NCI-H2081 (cell line): Measurements from ENCODE around the gene RTEL1.
A peak's percentile ranks its signal among the peaks of the same experiment; 100 is the strongest.
"Not testable (repeated sequence)": the region's sequence is repeated elsewhere in the genome, so short reads cannot be mapped to it uniquely, and the experiment has no call there.

Source experiments
- DNase-seq, 2 experiments: peaks; one replicate each; lab custom pipeline; 2025; lab: John Stamatoyannopoulos, UW

The RTEL1 gene

GRCh38 chr20:63650486-63650885, 7.6 kb upstream of the RTEL1 start:
- DNase-seq = not testable (repeated sequence)

GRCh38 chr20:63651942-63652191, 6.2 kb upstream of the RTEL1 start:
- no peak for DNase-seq

GRCh38 chr20:63652192-63652980, 5.7 kb upstream of the RTEL1 start:
- DNase-seq = peak in 1 of 2 experiments; percentile 41

GRCh38 chr20:63653041-63653973, 4.8 kb upstream of the RTEL1 start, which contains the start of gene STMN3:
TSS of gene STMN3 (minus strand) at chr20:63653424. CDS start at chr20:63653345, 79 bp downstream.
- peak; percentile 80 to 83 for DNase-seq

GRCh38 chr20:63653974-63654668, 4.0 kb upstream of the RTEL1 start:
- DNase-seq = no peak

GRCh38 chr20:63655249-63655648, 2.9 kb upstream of the RTEL1 start:
- DNase-seq = peak in 1 of 2 experiments; percentile 38

- no peak for DNase-seq
Measured at GRCh38 chr20:63656451-63656850, 1.7 kb upstream of the RTEL1 start.

GRCh38 chr20:63657260-63657936, 714 bp upstream of the RTEL1 start:
- no peak for DNase-seq

- no peak for DNase-seq
Measured at GRCh38 chr20:63658749-63659187, 656 bp downstream of the RTEL1 start.

GRCh38 chr20:63659370-63659769, 1.3 kb downstream of the RTEL1 start:
- DNase-seq = no peak

- DNase-seq = not testable (repeated sequence)
Measured at GRCh38 chr20:63660174-63660573, 2.1 kb downstream of the RTEL1 start.

- DNase-seq = no peak
Measured at GRCh38 chr20:63660622-63661021, 2.5 kb downstream of the RTEL1 start.

- no peak for DNase-seq
Measured at GRCh38 chr20:63661108-63661507, 3.0 kb downstream of the RTEL1 start.

- no peak for DNase-seq
Measured at GRCh38 chr20:63661959-63662812, 4.1 kb downstream of the RTEL1 start.

GRCh38 chr20:63662813-63663189, 4.7 kb downstream of the RTEL1 start:
- DNase-seq = no peak

- DNase-seq = no peak
Measured at GRCh38 chr20:63663332-63664066, 5.4 kb downstream of the RTEL1 start.

- no peak for DNase-seq
Measured at GRCh38 chr20:63664143-63664851, 6.2 kb downstream of the RTEL1 start.

GRCh38 chr20:63664861-63665594, 6.9 kb downstream of the RTEL1 start:
- no peak for DNase-seq

GRCh38 chr20:63665708-63666107, 7.6 kb downstream of the RTEL1 start:
- DNase-seq = no peak
